Measurements from ENCODE around the gene WSB2. TPM values are rescaled to one million over a fixed set of nuclear protein-coding genes. Genes with fewer than 3 reads are reported as not detected.

WSB2 gene
- total and polyA plus RNA-seq, 9 of the 15 experiments (the other 6 are each of a cell fraction or from before 2014, with no cell fraction given) = 31.4 to 77.6 (median 52.6) TPM

GRCh38 chr12:118061873-118062843, 1.2 kb upstream of the WSB2 start (continued):
- TF ChIP-seq STAG1 (CRISPR knock-in tag; IDR thresholded peaks at IDR 0.05; ENCODE audit: borderline replicate concordance) = no peak
- no peak for TF ChIP-seq KAT2B (IDR thresholded peaks at IDR 0.05; ENCODE audit: low read depth, low read length)
- TF ChIP-seq, protein P1, sequence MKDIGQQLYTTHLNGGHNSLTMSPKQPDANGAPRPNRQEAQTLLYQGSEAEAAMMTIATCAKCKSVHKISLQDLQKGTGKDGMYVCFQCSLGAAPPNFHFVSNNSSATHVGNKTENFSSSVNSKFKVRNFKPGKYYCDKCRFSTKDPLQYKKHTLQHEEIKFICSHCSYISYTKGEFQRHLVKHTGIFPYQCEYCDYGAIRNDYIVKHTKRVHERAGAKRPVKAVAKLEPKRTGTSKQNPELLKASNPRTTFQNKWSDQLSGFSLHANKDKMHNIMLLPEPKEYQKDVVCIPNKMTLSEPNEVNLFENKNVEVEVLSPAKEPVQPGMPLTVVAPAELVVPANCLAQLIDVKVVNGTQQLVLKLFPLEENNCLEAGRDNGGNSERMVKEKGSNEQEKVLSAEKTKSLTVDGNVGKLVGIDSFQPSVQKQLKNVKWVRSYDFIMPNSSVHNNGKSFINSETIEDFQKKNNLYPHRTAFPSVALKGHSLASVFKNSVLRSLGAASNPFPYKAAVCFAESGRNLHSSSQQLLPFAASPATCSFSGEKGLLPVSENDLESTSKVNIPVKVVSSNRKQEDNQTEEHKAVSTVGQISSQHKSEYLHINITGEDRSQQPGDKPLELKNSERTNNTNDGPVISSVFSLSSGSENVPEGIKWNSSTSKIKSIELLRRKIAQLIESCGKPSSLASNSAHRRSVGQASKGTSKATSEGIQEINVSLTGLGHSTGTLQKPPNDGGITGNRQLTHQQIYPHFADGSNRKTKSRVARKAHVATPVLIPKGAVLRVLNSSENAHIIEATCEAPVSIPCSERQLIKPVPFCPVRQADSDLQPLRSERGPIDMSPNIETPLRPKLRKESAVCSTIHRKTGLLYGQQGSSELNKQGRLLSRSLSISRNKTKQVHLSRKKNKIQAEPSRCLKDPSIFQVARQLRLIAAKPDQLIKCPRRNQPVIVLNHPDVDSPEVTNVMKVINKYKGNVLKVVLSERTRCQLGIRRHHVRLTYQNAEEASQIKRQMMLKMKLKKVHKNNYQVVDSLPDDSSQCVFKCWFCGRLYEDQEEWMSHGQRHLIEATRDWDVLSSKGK (CRISPR knock-in tag; IDR thresholded peaks at IDR 0.05) = no peak
- peak in 1 of 2 experiments; percentile 34 for TF ChIP-seq E2F6 (IDR thresholded peaks at IDR 0.05; ENCODE audit: borderline replicate concordance in 1 of 2, extremely low read depth in 1 of 2, insufficient read depth in 1 of 2, insufficient read length in 1 of 2, low read depth in 1 of 2, low read length in 1 of 2, poor library complexity in 1 of 2, severe bottlenecking in 1 of 2)
- TF ChIP-seq YY1 (IDR thresholded peaks at IDR 0.05; ENCODE audit: borderline replicate concordance in 1 of 3, control insufficient read depth in 1 of 3, extremely low read depth in 1 of 3, insufficient read depth in 3 of 3, insufficient read length in 1 of 3, insufficient replicate concordance in 2 of 3, low read depth in 1 of 3, low read length in 2 of 3) = peak in 1 of 3 experiments; percentile 44
- no peak for TF ChIP-seq SAFB (IDR thresholded peaks at IDR 0.05; ENCODE audit: borderline replicate concordance, low read depth, low read length)
- no peak for TF ChIP-seq POLR2B (IDR thresholded peaks at IDR 0.05; ENCODE audit: low read depth, partially characterized antibody)
- TF ChIP-seq MXI1 (IDR thresholded peaks at IDR 0.05; ENCODE audit: low read depth, low read length) = no peak
- no peak; the same call in 1 of the 2 replicates for TF ChIP-seq ARID4B (CRISPR knock-in tag; IDR thresholded peaks at IDR 0.05)
- TF ChIP-seq ZNF347 (CRISPR knock-in tag; IDR thresholded peaks at IDR 0.05; ENCODE audit: low read depth) = no peak
- no peak for TF ChIP-seq PML (IDR thresholded peaks at IDR 0.05; ENCODE audit: low read length)
- TF ChIP-seq ZNF655 (CRISPR knock-in tag; IDR thresholded peaks at IDR 0.05) = no peak
- peak; percentile 50 for TF ChIP-seq TAF1 (IDR thresholded peaks at IDR 0.05; ENCODE audit: control insufficient read depth, extremely low read depth, insufficient read depth, low read length, severe bottlenecking)

Measured in K562 (cell line).